Smooth muscle cell (in vitro differentiated cells): ENCODE results near the gene C9orf72. TPM values are rescaled to one million over a fixed set of nuclear protein-coding genes. Genes with fewer than 3 reads are reported as not detected.

Experiments
- DNase-seq: peaks from one replicate; lab custom pipeline; 2025; ENCODE audit not compliant: unreplicated experiment; lab: John Stamatoyannopoulos, UW
- H2AFZ ChIP-seq: fragments of 200-600 bp; sonication (generic); 2 replicates; pipeline ENCODE4 v1.6.0; 2016; ENCODE audit warnings: antibody characterized with exemption, low read depth, mild to moderate bottlenecking
- H3F3A ChIP-seq: fragments of 200-600 bp; sonication (generic); 2 replicates; pipeline ENCODE4 v1.6.0; 2017; ENCODE audit warnings: antibody characterized with exemption, low read depth
- H3K27ac ChIP-seq: fragments of 200-600 bp; sonication (generic); 2 replicates; pipeline ENCODE4 v1.5.1; 2016; ENCODE audit warnings: low read depth, mild to moderate bottlenecking
- H3K27me3 ChIP-seq: fragments of 200-600 bp; sonication (generic); 2 replicates; pipeline ENCODE4 v1.6.1; 2016; ENCODE audit warnings: low read depth, mild to moderate bottlenecking
- H3K36me3 ChIP-seq: fragments of 200-600 bp; sonication (generic); 2 replicates; pipeline ENCODE4 v1.5.1; 2016; ENCODE audit warnings: low read depth
- H3K4me1 ChIP-seq: fragments of 200-600 bp; sonication (generic); 2 replicates; pipeline ENCODE4 v1.5.1; 2016; ENCODE audit warnings: low read depth
- H3K4me2 ChIP-seq: fragments of 200-600 bp; sonication (generic); 2 replicates; pipeline ENCODE4 v1.6.0; 2016; ENCODE audit warnings: mild to moderate bottlenecking
- H3K4me3 ChIP-seq: fragments of 200-600 bp; sonication (generic); 2 replicates; pipeline ENCODE4 v1.5.1; 2016; ENCODE audit warnings: mild to moderate bottlenecking
- H3K79me2 ChIP-seq: fragments of 200-600 bp; sonication (generic); 2 replicates; pipeline ENCODE4 v1.6.0; 2016; ENCODE audit warnings: low read depth, mild to moderate bottlenecking
- H3K9ac ChIP-seq: fragments of 200-600 bp; sonication (generic); 2 replicates; pipeline ENCODE4 v1.6.0; 2016; ENCODE audit warnings: low read depth
- H3K9me3 ChIP-seq: fragments of 200-600 bp; sonication (generic); replicated peaks from 2 replicates; pipeline ENCODE4 v1.5.1; 2016; ENCODE audit warnings: low read depth
- H4K20me1 ChIP-seq: fragments of 200-600 bp; sonication (generic); 2 replicates; pipeline ENCODE4 v1.6.0; 2016; ENCODE audit warnings: low read depth
- WGBS: methylation state at CpG from one replicate; pipeline ENCODE4 v1.1.7; 2016; ENCODE audit warnings: low lambda C conversion rate; 5-methylcytosine and 5-hydroxymethylcytosine counted together
- polyA plus RNA-seq: library from polyadenylated mRNA; unstranded; fragments of >200 nt; fragmentation: Nextera tagmentation; extraction: Ambion mirVana; gene quantifications from 2 replicates; pipeline ENCODE4 v1.2.1, GENCODE V29; 2016
- total RNA-seq: library from RNA; depleted of rRNA; stranded (reverse); fragments of >200 nt; gene quantifications from 2 replicates; pipeline ENCODE4 v1.2.3, GENCODE V29; 2014
- TF ChIP-seq, protein P1 (sequence below): fragments of 200-600 bp; sonication (generic); IDR thresholded peaks from 2 replicates; pipeline ENCODE4 v1.5.1; 2017; ENCODE audit warnings: borderline replicate concordance, mild to moderate bottlenecking, antibody characterized with exemption; ENCODE audit not compliant: insufficient read depth, poor library complexity, severe bottlenecking

Gene C9orf72
- total and polyA plus RNA-seq, 2 experiments from 2014 or later, result 8.2 to 12.5 TPM

DNA sequence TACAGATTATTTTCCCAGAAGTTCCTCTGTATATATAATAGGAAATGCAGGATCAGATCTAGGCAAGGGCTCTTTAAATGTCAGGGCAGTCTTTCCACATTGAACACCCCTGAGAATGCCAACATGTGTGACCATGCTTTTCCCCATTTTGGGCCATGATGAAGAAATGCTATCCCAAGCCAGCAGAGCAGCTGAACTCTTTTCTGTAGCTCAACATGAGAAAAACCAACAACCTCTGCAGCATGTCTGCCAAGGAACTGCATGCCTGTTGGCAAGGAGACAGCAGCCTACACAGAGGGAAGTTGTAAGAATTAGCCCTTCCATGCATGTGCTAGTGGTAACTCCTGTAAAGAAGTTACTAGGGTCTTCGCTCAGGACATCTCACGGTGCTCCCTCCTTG is 58.7 kb downstream of the C9orf72 start:
- Histone ChIP-seq H3K4me2 (no peak overlapping the region), H3K79me2 (no peaks in the 10 kb centered on the region), H4K20me1 (no peaks in the 10 kb centered on the region), H3K4me3 (no peak overlapping the region), H3K9ac (no peak overlapping the region), H3K36me3 (no peaks in the 10 kb centered on the region), H3K27me3 (no peaks in the 10 kb centered on the region), H3K27ac (no peak overlapping the region), H3F3A (no peaks in the 10 kb centered on the region), H2AFZ (no peak overlapping the region), H3K9me3 (no peaks in the 10 kb centered on the region), H3K4me1 (peaks cover 3% of the 10 kb centered on the region)
- no peak for DNase-seq
- 100% methylated on average over 2 of the region's 2 CpGs for WGBS
- TF ChIP-seq, protein P1, sequence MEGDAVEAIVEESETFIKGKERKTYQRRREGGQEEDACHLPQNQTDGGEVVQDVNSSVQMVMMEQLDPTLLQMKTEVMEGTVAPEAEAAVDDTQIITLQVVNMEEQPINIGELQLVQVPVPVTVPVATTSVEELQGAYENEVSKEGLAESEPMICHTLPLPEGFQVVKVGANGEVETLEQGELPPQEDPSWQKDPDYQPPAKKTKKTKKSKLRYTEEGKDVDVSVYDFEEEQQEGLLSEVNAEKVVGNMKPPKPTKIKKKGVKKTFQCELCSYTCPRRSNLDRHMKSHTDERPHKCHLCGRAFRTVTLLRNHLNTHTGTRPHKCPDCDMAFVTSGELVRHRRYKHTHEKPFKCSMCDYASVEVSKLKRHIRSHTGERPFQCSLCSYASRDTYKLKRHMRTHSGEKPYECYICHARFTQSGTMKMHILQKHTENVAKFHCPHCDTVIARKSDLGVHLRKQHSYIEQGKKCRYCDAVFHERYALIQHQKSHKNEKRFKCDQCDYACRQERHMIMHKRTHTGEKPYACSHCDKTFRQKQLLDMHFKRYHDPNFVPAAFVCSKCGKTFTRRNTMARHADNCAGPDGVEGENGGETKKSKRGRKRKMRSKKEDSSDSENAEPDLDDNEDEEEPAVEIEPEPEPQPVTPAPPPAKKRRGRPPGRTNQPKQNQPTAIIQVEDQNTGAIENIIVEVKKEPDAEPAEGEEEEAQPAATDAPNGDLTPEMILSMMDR, result no peak

DNA sequence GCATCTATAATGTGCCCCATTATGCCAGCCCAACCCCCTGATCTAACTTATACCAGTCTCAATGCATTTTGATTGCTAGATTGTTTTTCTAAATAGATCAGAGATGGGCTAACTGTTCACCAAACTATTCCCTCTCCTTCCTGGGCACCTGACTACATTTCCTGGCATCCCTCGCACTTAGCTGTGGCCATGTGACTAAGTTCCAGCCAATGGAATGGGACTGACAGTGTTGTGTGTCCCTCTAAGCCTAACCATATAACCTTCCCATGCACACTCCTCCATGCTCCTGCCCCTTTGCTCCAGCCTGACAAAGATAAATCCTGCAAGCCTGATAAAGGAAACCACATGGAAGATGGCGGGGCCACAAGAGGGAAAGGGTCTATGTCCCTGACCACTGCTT is 61.5 kb downstream of the C9orf72 start:
- no peak overlapping the region for H3K9ac ChIP-seq
- H3K9me3 ChIP-seq, result no peaks in the 10 kb centered on the region
- H3K27ac ChIP-seq, result no peak overlapping the region
- H3K27me3 ChIP-seq, result no peaks in the 10 kb centered on the region
- no peak overlapping the region for H2AFZ ChIP-seq
- no peak for DNase-seq
- H3K4me3 ChIP-seq, result no peak overlapping the region
- no peaks in the 10 kb centered on the region for H3K79me2 ChIP-seq
- H3K4me1 ChIP-seq, result no peaks in the 10 kb centered on the region
- no peaks in the 10 kb centered on the region for H3K36me3 ChIP-seq
- TF ChIP-seq, protein P1, result no peak
- H3K4me2 ChIP-seq, result no peak overlapping the region
- H3F3A ChIP-seq, result no peaks in the 10 kb centered on the region
- H4K20me1 ChIP-seq, result no peaks in the 10 kb centered on the region
- 84% methylated on average over 2 of the region's 2 CpGs for WGBS

DNA sequence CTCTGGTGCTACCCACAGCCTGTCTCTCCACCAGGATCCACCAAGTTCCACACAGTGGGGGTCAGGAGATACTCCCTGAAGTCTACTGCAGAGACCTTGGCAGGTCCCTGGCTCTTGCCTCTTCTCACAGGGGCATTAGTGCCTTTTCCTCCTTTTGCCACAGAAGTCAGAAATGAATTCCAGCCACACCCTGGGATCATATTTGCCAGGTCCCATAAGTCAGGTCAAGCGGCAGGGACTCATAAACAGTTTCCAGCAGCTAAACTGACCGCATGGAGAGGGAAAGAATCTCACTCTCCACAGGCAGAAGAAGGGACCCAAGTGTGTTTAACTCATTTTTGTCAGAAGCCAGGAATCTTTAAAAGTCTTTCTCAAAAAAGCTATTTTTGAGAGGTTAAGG is 62.5 kb downstream of the C9orf72 start:
- H3K9me3 ChIP-seq, result no peaks in the 10 kb centered on the region
- TF ChIP-seq, protein P1, result no peak
- no peaks in the 10 kb centered on the region for H3K36me3 ChIP-seq
- no peak overlapping the region for H2AFZ ChIP-seq
- no peak overlapping the region for H3K4me2 ChIP-seq
- 88% methylated on average over 2 of the region's 2 CpGs for WGBS
- H3K79me2 ChIP-seq, result no peaks in the 10 kb centered on the region
- no peaks in the 10 kb centered on the region for H3K27me3 ChIP-seq
- no peak for DNase-seq
- no peaks in the 10 kb centered on the region for H3K4me1 ChIP-seq
- H4K20me1 ChIP-seq, result no peaks in the 10 kb centered on the region
- no peaks in the 10 kb centered on the region for H3F3A ChIP-seq
- no peak overlapping the region for H3K27ac ChIP-seq
- no peak overlapping the region for H3K4me3 ChIP-seq
- H3K9ac ChIP-seq, result no peak overlapping the region

DNA sequence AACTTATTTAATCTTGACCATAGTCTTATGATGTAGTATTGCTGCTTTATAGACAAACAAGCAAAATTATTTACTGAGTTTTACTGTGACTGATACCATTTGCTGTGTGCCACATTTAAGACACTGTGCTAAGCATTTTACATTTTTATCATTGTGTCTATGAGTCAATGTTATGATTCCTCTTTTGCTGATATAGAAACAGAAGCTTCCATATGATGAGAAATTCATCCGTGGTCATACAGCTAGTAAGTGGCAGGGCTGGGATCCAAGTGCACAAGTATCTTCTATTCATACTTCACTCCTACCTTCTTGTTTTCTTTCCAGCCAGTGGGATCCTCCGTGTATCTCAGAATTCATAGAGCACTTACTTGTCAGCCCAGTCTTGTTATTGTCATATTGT is 66.3 kb downstream of the C9orf72 start:
- Histone ChIP-seq H4K20me1 (no peaks in the 10 kb centered on the region), H3K9ac (no peak overlapping the region), H3K9me3 (no peaks in the 10 kb centered on the region), H3K36me3 (no peaks in the 10 kb centered on the region), H3K27ac (no peak overlapping the region), H3F3A (no peaks in the 10 kb centered on the region), H3K4me3 (no peak overlapping the region), H3K4me2 (no peak overlapping the region), H3K4me1 (peaks cover 14% of the 10 kb centered on the region), H2AFZ (no peak overlapping the region), H3K79me2 (no peaks in the 10 kb centered on the region), H3K27me3 (no peaks in the 10 kb centered on the region)
- TF ChIP-seq, protein P1, result no peak
- no peak for DNase-seq
- 45% methylated on average over 2 of the region's 2 CpGs for WGBS
